H9 (cell line): ENCODE results near the gene AK5. TPM values are rescaled to one million over a fixed set of nuclear protein-coding genes. Genes with fewer than 3 reads are reported as not detected.

ENCODE experiments used
- DNase-seq: peaks from one replicate; pipeline ENCODE4 v3.0.0-alpha.2; 2017
- H2AFZ ChIP-seq: one replicate; pipeline ENCODE4 v1.6.1; 2013; ENCODE audit warnings: mild to moderate bottlenecking, low read length, control low read depth, moderate library complexity
- H2AK5ac ChIP-seq: 2 replicates; pipeline ENCODE4 v1.6.1; 2013; ENCODE audit warnings: low read length, control low read depth, mixed read lengths; ENCODE audit not compliant: insufficient read length
- H2BK120ac ChIP-seq: one replicate; pipeline ENCODE4 v1.6.1; 2013; ENCODE audit warnings: low read depth, mild to moderate bottlenecking, low read length, control low read depth, inconsistent platforms; ENCODE audit not compliant: poor library complexity, severe bottlenecking
- H2BK12ac ChIP-seq: 2 replicates; pipeline ENCODE4 v1.6.1; 2013; ENCODE audit warnings: low read length, control low read depth, mixed read lengths, low read depth; ENCODE audit not compliant: insufficient read length
- H2BK15ac ChIP-seq: 2 replicates; pipeline ENCODE4 v1.6.1; 2013; ENCODE audit warnings: low read depth, low read length, control low read depth
- H2BK20ac ChIP-seq: one replicate; pipeline ENCODE4 v1.6.1; 2013; ENCODE audit warnings: low read depth, mild to moderate bottlenecking, low read length, control low read depth, inconsistent platforms; ENCODE audit not compliant: poor library complexity, severe bottlenecking
- H2BK5ac ChIP-seq: 2 replicates; pipeline ENCODE4 v1.6.1; 2013; ENCODE audit warnings: low read length, control low read depth, mixed read lengths; ENCODE audit not compliant: insufficient read length
- H3K14ac ChIP-seq: 2 replicates; pipeline ENCODE4 v1.6.1; 2013; ENCODE audit warnings: low read length, control low read depth; ENCODE audit not compliant: insufficient read depth
- H3K18ac ChIP-seq: 2 replicates; pipeline ENCODE4 v1.6.1; 2013; ENCODE audit warnings: low read depth, mild to moderate bottlenecking, mixed read lengths, low read length, control low read depth; ENCODE audit not compliant: insufficient read length
- H3K23ac ChIP-seq: 2 replicates; pipeline ENCODE4 v1.6.1; 2013; ENCODE audit warnings: low read length, control low read depth, mixed read lengths, low read depth; ENCODE audit not compliant: insufficient read length
- H3K23me2 ChIP-seq: 2 replicates; pipeline ENCODE4 v1.6.1; 2013; ENCODE audit warnings: low read depth, mild to moderate bottlenecking, mixed read lengths, low read length, control low read depth; ENCODE audit not compliant: insufficient read length, poor library complexity, severe bottlenecking
- H3K27ac ChIP-seq: 2 replicates; pipeline ENCODE4 v1.5.1; 2013; ENCODE audit warnings: low read length, control low read depth, mixed read lengths, low read depth; ENCODE audit not compliant: insufficient read length
- H3K27me3 ChIP-seq: 2 replicates; pipeline ENCODE4 v1.6.1; 2013; ENCODE audit warnings: low read length, control low read depth, inconsistent platforms; ENCODE audit not compliant: insufficient read depth
- H3K4ac ChIP-seq: 2 replicates; pipeline ENCODE4 v1.6.1; 2013; ENCODE audit warnings: low read depth, mild to moderate bottlenecking, control low read depth, inconsistent platforms, low read length, moderate library complexity
- H3K4me1 ChIP-seq: 2 replicates; pipeline ENCODE4 v1.6.1; 2013; ENCODE audit warnings: low read length, control low read depth, inconsistent platforms; ENCODE audit not compliant: insufficient read depth
- H3K4me2 ChIP-seq: 2 replicates; pipeline ENCODE4 v1.6.1; 2013; ENCODE audit warnings: low read length, control low read depth, mixed read lengths; ENCODE audit not compliant: insufficient read length, insufficient read depth
- H3K56ac ChIP-seq: 2 replicates; pipeline ENCODE4 v1.6.1; 2013; ENCODE audit warnings: low read depth, mild to moderate bottlenecking, mixed read lengths, low read length, control low read depth; ENCODE audit not compliant: insufficient read length
- H3K79me1 ChIP-seq: 2 replicates; pipeline ENCODE4 v1.6.1; 2013; ENCODE audit warnings: low read depth, mild to moderate bottlenecking, moderate library complexity, low read length, control low read depth, inconsistent platforms; ENCODE audit not compliant: insufficient read depth, poor library complexity, severe bottlenecking
- H3K79me2 ChIP-seq: 2 replicates; pipeline ENCODE4 v1.6.1; 2013; ENCODE audit warnings: low read length, control low read depth, inconsistent platforms; ENCODE audit not compliant: insufficient read depth
- H3K9ac ChIP-seq: 2 replicates; pipeline ENCODE4 v1.6.1; 2013; ENCODE audit warnings: low read length, control low read depth, mixed read lengths; ENCODE audit not compliant: insufficient read length; ENCODE audit errors: extremely low read depth
- H3K9me3 ChIP-seq: one replicate; pipeline ENCODE4 v1.6.1; 2013; ENCODE audit warnings: low read depth, low read length, inconsistent platforms; ENCODE audit not compliant: control insufficient read depth
- H3T11ph ChIP-seq: one replicate; pipeline ENCODE4 v1.6.1; 2013; ENCODE audit warnings: mild to moderate bottlenecking, low read length, control low read depth, inconsistent platforms
- H4K20me1 ChIP-seq: one replicate; pipeline ENCODE4 v1.6.1; 2013; ENCODE audit not compliant: control insufficient read depth, insufficient read length, insufficient read depth
- H4K5ac ChIP-seq: 2 replicates; pipeline ENCODE4 v1.6.1; 2013; ENCODE audit warnings: low read depth, mild to moderate bottlenecking, mixed read lengths, low read length, control low read depth; ENCODE audit not compliant: insufficient read length
- H4K8ac ChIP-seq: replicated peaks from 2 replicates; pipeline ENCODE4 v1.6.1; 2013; ENCODE audit warnings: low read length, control low read depth, mixed read lengths, low read depth; ENCODE audit not compliant: insufficient read length
- H4K91ac ChIP-seq: 2 replicates; pipeline ENCODE4 v1.6.1; 2013; ENCODE audit warnings: low read depth, mild to moderate bottlenecking, moderate library complexity, mixed read lengths, low read length, control low read depth; ENCODE audit not compliant: insufficient read length
- H3K27ac Mint-ChIP-seq, 3 experiments: 2 replicates in 2 of 3; 3 replicates in 1 of 3; pipeline ENCODE4 v1.8.0; 2020 to 2021; ENCODE audit warnings: mixed read lengths in 3 of 3, mild to moderate bottlenecking in 1 of 3, moderate library complexity in 1 of 3
- H3K27me3 Mint-ChIP-seq: 2 replicates; pipeline ENCODE4 v1.8.0; 2021; ENCODE audit warnings: low read depth, mild to moderate bottlenecking, moderate library complexity, mixed read lengths
- H3K36me3 Mint-ChIP-seq, 3 experiments: 2 replicates in 2 of 3; 3 replicates in 1 of 3; pipeline ENCODE4 v1.8.0; 2020 to 2021; ENCODE audit warnings: low read depth in 3 of 3, mixed read lengths in 3 of 3; ENCODE audit not compliant: insufficient read depth in 1 of 3
- H3K4me1 Mint-ChIP-seq, 2 experiments: 2 replicates each; pipeline ENCODE4 v1.8.0; 2020; ENCODE audit warnings: mixed read lengths in 2 of 2
- H3K4me3 Mint-ChIP-seq, 2 experiments: 2 replicates in 1 of 2; 3 replicates in 1 of 2; pipeline ENCODE4 v1.8.0; 2020 to 2021; ENCODE audit warnings: mild to moderate bottlenecking in 2 of 2, mixed read lengths in 2 of 2, moderate library complexity in 1 of 2
- H3K9me3 Mint-ChIP-seq, 2 experiments: 2 replicates in 1 of 2; 3 replicates in 1 of 2; pipeline ENCODE4 v1.8.0; 2020; ENCODE audit warnings: mild to moderate bottlenecking in 2 of 2, mixed read lengths in 2 of 2, moderate library complexity in 1 of 2
- total RNA-seq: library from RNA; stranded (reverse); gene quantifications from 2 replicates; pipeline ENCODE4 v1.2.1, GENCODE V29; 2021
- TF ChIP-seq, protein P1 (sequence below): fragments of 200-600 bp; sonication (generic); conservative IDR thresholded peaks from 3 replicates; pipeline ENCODE4 v1.8.0; 2021; ENCODE audit warnings: antibody characterized with exemption, mild to moderate bottlenecking

Gene AK5
- total RNA-seq, 1 experiment from 2014 or later, result 2.5 TPM

DNA sequence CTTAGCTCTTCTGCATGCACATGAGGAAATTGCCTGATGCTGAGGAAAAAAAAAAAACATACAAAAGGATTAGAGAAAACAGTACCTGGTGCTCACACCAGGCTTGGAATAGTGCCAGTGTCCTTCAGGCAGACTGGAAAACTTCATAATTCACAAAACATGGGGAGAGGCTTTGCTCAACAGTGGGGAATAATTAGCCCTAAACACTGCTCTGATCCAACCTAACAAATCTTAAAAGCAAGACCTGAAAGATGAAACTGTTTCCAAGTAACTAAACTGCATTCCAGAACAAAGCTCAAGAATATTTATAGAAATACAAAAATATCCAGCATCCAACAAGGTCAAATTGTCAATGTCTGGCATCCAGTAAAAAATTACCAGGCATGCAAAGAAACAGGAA is 124.8 kb downstream of the AK5 start:
- Histone ChIP-seq H3K79me1 (no peaks in the 10 kb centered on the region), H3K14ac (no peak overlapping the region), H2BK5ac (no peak overlapping the region), H4K91ac (no peak overlapping the region), H2BK12ac (no peak overlapping the region), H4K20me1 (no peaks in the 10 kb centered on the region), H2AK5ac (no peak overlapping the region), H3K27me3 (no peaks in the 10 kb centered on the region), H4K8ac (no peak overlapping the region), H3K4ac (no peak overlapping the region), H2AFZ (no peak overlapping the region), H3K23ac (no peak overlapping the region), H3K56ac (no peak overlapping the region), H3K9ac (no peak overlapping the region), H3K4me1 (no peaks in the 10 kb centered on the region), H3K9me3 (no peaks in the 10 kb centered on the region), H4K5ac (no peak overlapping the region), H2BK120ac (no peak overlapping the region), H3K79me2 (no peaks in the 10 kb centered on the region), H3K23me2 (no peaks in the 10 kb centered on the region), H2BK15ac (no peak overlapping the region), H3K27ac (no peak overlapping the region), H3K18ac (no peak overlapping the region), H3T11ph (no peak overlapping the region), H2BK20ac (no peak overlapping the region), H3K4me2 (no peak overlapping the region)
- Mint-ChIP-seq H3K27ac (no peak overlapping the region; a peak in 1 of 7 replicates), H3K4me1 (no peaks in the 10 kb centered on the region), H3K27me3 (no peaks in the 10 kb centered on the region), H3K36me3 (no peaks in the 10 kb centered on the region; a peak in 1 of 7 replicates), H3K4me3 (no peak overlapping the region), H3K9me3 (peaks cover 0 to 2% of the 10 kb centered on the region in 2 experiments; a peak in 2 of 5 replicates)
- TF ChIP-seq, protein P1, sequence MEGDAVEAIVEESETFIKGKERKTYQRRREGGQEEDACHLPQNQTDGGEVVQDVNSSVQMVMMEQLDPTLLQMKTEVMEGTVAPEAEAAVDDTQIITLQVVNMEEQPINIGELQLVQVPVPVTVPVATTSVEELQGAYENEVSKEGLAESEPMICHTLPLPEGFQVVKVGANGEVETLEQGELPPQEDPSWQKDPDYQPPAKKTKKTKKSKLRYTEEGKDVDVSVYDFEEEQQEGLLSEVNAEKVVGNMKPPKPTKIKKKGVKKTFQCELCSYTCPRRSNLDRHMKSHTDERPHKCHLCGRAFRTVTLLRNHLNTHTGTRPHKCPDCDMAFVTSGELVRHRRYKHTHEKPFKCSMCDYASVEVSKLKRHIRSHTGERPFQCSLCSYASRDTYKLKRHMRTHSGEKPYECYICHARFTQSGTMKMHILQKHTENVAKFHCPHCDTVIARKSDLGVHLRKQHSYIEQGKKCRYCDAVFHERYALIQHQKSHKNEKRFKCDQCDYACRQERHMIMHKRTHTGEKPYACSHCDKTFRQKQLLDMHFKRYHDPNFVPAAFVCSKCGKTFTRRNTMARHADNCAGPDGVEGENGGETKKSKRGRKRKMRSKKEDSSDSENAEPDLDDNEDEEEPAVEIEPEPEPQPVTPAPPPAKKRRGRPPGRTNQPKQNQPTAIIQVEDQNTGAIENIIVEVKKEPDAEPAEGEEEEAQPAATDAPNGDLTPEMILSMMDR, result no peak
- DNase-seq, result no peak
